Smooth muscle cell (in vitro differentiated cells): ENCODE measurements around the gene ERN1. TPM values are rescaled to one million over a fixed set of nuclear protein-coding genes. Genes with fewer than 3 reads are reported as not detected.
"Not testable (repeated sequence)": the region's sequence is repeated elsewhere in the genome, so short reads cannot be mapped to it uniquely, and the experiment has no call there.

ENCODE experiments used
- DNase-seq: peaks from one replicate; lab custom pipeline; 2025; ENCODE audit not compliant: unreplicated experiment; lab: John Stamatoyannopoulos, UW
- H2AFZ ChIP-seq: fragments of 200-600 bp; sonication (generic); 2 replicates; pipeline ENCODE4 v1.6.0; 2016; ENCODE audit warnings: antibody characterized with exemption, low read depth, mild to moderate bottlenecking
- H3F3A ChIP-seq: fragments of 200-600 bp; sonication (generic); 2 replicates; pipeline ENCODE4 v1.6.0; 2017; ENCODE audit warnings: antibody characterized with exemption, low read depth
- H3K27ac ChIP-seq: fragments of 200-600 bp; sonication (generic); 2 replicates; pipeline ENCODE4 v1.5.1; 2016; ENCODE audit warnings: low read depth, mild to moderate bottlenecking
- H3K27me3 ChIP-seq: fragments of 200-600 bp; sonication (generic); 2 replicates; pipeline ENCODE4 v1.6.1; 2016; ENCODE audit warnings: low read depth, mild to moderate bottlenecking
- H3K36me3 ChIP-seq: fragments of 200-600 bp; sonication (generic); 2 replicates; pipeline ENCODE4 v1.5.1; 2016; ENCODE audit warnings: low read depth
- H3K4me1 ChIP-seq: fragments of 200-600 bp; sonication (generic); 2 replicates; pipeline ENCODE4 v1.5.1; 2016; ENCODE audit warnings: low read depth
- H3K4me2 ChIP-seq: fragments of 200-600 bp; sonication (generic); 2 replicates; pipeline ENCODE4 v1.6.0; 2016; ENCODE audit warnings: mild to moderate bottlenecking
- H3K4me3 ChIP-seq: fragments of 200-600 bp; sonication (generic); 2 replicates; pipeline ENCODE4 v1.5.1; 2016; ENCODE audit warnings: mild to moderate bottlenecking
- H3K79me2 ChIP-seq: fragments of 200-600 bp; sonication (generic); 2 replicates; pipeline ENCODE4 v1.6.0; 2016; ENCODE audit warnings: low read depth, mild to moderate bottlenecking
- H3K9ac ChIP-seq: fragments of 200-600 bp; sonication (generic); 2 replicates; pipeline ENCODE4 v1.6.0; 2016; ENCODE audit warnings: low read depth
- H3K9me3 ChIP-seq: fragments of 200-600 bp; sonication (generic); replicated peaks from 2 replicates; pipeline ENCODE4 v1.5.1; 2016; ENCODE audit warnings: low read depth
- H4K20me1 ChIP-seq: fragments of 200-600 bp; sonication (generic); 2 replicates; pipeline ENCODE4 v1.6.0; 2016; ENCODE audit warnings: low read depth
- CTCF ChIP-seq: fragments of 200-600 bp; sonication (generic); IDR thresholded peaks from 2 replicates; pipeline ENCODE4 v1.5.1; 2017; ENCODE audit warnings: borderline replicate concordance, mild to moderate bottlenecking, antibody characterized with exemption; ENCODE audit not compliant: insufficient read depth, poor library complexity, severe bottlenecking
- WGBS: methylation state at CpG from one replicate; pipeline ENCODE4 v1.1.7; 2016; ENCODE audit warnings: low lambda C conversion rate; 5-methylcytosine and 5-hydroxymethylcytosine counted together
- polyA plus RNA-seq: library from polyadenylated mRNA; unstranded; fragments of >200 nt; fragmentation: Nextera tagmentation; extraction: Ambion mirVana; gene quantifications from 2 replicates; pipeline ENCODE4 v1.2.1, GENCODE V29; 2016
- total RNA-seq: library from RNA; depleted of rRNA; stranded (reverse); fragments of >200 nt; gene quantifications from 2 replicates; pipeline ENCODE4 v1.2.3, GENCODE V29; 2014

ERN1 gene
- total and polyA plus RNA-seq, 2 experiments from 2014 or later: 8.6 to 9.0 TPM

- no peaks in the 10 kb centered on the region for H4K20me1 ChIP-seq
- no peak overlapping the region for H3K4me2 ChIP-seq
- no peaks in the 10 kb centered on the region for H3K36me3 ChIP-seq
- no peak for TF ChIP-seq CTCF
- H3K79me2 ChIP-seq: no peaks in the 10 kb centered on the region
- no peaks in the 10 kb centered on the region for H3K9me3 ChIP-seq
- WGBS: 89% methylated on average over 4 of the region's 4 CpGs
- no peaks in the 10 kb centered on the region for H3F3A ChIP-seq
- H3K4me1 ChIP-seq: peaks cover 8% of the 10 kb centered on the region
- H3K27me3 ChIP-seq: peaks cover 10% of the 10 kb centered on the region
- no peak overlapping the region for H3K4me3 ChIP-seq
- no peak overlapping the region for H3K9ac ChIP-seq
- H2AFZ ChIP-seq: no peak overlapping the region
- DNase-seq: no peak
- no peak overlapping the region for H3K27ac ChIP-seq
These were observed 121.1 kb downstream of the ERN1 start for GRCh38 chr17:64008830-64009229.

- Histone ChIP-seq H3K36me3 (no peaks in the 10 kb centered on the region), H3K9me3 (no peaks in the 10 kb centered on the region), H3K4me1 (peaks cover 8% of the 10 kb centered on the region), H3K4me3 (no peak overlapping the region), H3K27ac (no peak overlapping the region), H3K9ac (no peak overlapping the region), H4K20me1 (no peaks in the 10 kb centered on the region), H2AFZ (no peak overlapping the region), H3F3A (no peaks in the 10 kb centered on the region), H3K79me2 (no peaks in the 10 kb centered on the region), H3K27me3 (peaks cover 10% of the 10 kb centered on the region), H3K4me2 (no peak overlapping the region)
- TF ChIP-seq CTCF: no peak
- WGBS: 98% methylated on average over 5 of the region's 5 CpGs
- DNase-seq: no peak
These were observed 121.6 kb downstream of the ERN1 start for GRCh38 chr17:64008346-64008745.

- no peak for TF ChIP-seq CTCF
- DNase-seq: no peak
- no peak overlapping the region for H3K4me2 ChIP-seq
- peaks cover 8% of the 10 kb centered on the region for H3K4me1 ChIP-seq
- no peaks in the 10 kb centered on the region for H4K20me1 ChIP-seq
- no peaks in the 10 kb centered on the region for H3K9me3 ChIP-seq
- H3K9ac ChIP-seq: no peak overlapping the region
- H3K79me2 ChIP-seq: no peaks in the 10 kb centered on the region
- peaks cover 10% of the 10 kb centered on the region for H3K27me3 ChIP-seq
- no peaks in the 10 kb centered on the region for H3F3A ChIP-seq
- H2AFZ ChIP-seq: no peak overlapping the region
- no peak overlapping the region for H3K4me3 ChIP-seq
- H3K27ac ChIP-seq: no peak overlapping the region
- WGBS: 93% methylated on average over 5 of the region's 5 CpGs
- no peaks in the 10 kb centered on the region for H3K36me3 ChIP-seq
These were observed 122.1 kb downstream of the ERN1 start for GRCh38 chr17:64007838-64008282.

GRCh38 chr17:64007089-64007837, 122.7 kb downstream of the ERN1 start:
- H3K4me1 ChIP-seq, DNase-seq: not testable (repeated sequence)
- 97% methylated on average over 5 of the region's 5 CpGs for WGBS

More at GRCh38 chr17:64007089-64007837, 122.7 kb downstream of the ERN1 start:
- not testable (repeated sequence) for H3K27ac ChIP-seq, H2AFZ ChIP-seq, H3K9me3 ChIP-seq, H4K20me1 ChIP-seq, H3K9ac ChIP-seq, H3F3A ChIP-seq, H3K79me2 ChIP-seq, H3K27me3 ChIP-seq, H3K4me2 ChIP-seq, H3K36me3 ChIP-seq, H3K4me3 ChIP-seq
